GM19397 (cell line): ENCODE measurements around the gene DCP1A.
"Not testable (repeated sequence)": the region's sequence is repeated elsewhere in the genome, so short reads cannot be mapped to it uniquely, and the experiment has no call there.

ENCODE experiments used
- ATAC-seq: cut with Tn5 transposase; IDR thresholded peaks from one replicate; pipeline ENCODE4 v1.9.1; 2021; ENCODE audit warnings: mild to moderate bottlenecking, moderate library complexity; ENCODE audit not compliant: unreplicated experiment

The DCP1A gene

DNA sequence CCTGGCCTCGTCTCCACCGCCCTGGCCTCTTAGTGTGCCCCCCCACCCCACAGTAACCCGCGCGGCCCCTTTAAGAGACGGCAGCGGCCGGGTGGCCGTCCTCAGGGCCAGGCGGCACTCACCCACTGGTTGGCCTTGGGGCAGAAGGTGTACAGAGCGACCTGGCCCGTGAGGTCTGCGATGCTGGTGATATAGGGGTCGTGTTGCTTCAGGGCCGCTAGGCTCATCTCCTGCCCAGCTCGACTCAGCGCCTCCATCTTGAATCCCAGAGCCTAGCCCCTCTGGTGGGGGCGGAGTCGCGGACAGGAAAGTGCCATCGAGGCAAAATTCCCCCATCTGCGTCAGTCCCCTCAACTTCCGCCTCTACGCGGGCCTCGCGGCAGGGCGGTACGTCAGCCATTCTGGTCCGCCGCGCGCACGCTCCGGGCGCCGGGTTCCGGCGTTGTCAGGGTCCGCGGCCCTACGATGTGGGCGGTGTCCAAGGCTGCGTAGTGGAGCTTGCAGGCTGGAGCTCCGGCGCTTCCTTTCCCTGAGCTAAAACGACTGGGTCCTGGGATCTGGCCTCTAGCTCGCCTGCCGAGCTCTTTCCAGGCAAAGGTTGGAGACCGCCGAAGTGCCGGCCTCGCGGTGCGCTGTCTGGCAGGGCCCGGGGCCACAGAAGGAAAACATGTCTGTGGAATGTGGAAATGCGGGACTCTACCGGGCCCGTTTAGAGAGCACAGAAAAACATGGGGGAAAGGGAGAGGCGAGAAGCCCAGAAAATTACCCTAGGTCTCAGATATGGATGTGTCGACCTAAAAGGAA, at the start of gene DCP1A:
Gene DCP1A (minus strand): TSS at position 283 of the 804 bp plus-strand sequence. CDS start 26 bp downstream, at position 257.
- ATAC-seq, result peak; percentile 96

GRCh38 chr3:53384465-53385423, 37.4 kb upstream of the DCP1A start:
- peak; percentile 58 for ATAC-seq

DNA sequence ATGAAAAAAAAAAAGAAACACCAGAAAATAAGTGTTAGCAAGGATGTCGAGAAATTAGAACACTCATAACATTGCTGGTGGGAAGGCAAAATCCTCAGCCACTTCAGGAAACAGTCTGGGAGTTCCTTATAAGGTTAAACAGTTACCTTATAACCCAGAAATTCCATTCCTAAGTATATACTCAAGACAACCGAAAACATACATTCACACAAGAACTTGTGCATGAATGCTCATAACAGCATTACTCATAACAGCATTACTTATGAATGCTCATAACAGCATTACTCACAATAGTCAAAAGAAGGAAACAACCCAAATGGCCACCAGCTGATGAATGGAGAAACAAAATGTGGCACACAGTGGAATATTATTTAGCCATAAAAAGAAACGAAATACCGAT, 34.8 kb upstream of the DCP1A start:
- ATAC-seq, result no peak

DNA sequence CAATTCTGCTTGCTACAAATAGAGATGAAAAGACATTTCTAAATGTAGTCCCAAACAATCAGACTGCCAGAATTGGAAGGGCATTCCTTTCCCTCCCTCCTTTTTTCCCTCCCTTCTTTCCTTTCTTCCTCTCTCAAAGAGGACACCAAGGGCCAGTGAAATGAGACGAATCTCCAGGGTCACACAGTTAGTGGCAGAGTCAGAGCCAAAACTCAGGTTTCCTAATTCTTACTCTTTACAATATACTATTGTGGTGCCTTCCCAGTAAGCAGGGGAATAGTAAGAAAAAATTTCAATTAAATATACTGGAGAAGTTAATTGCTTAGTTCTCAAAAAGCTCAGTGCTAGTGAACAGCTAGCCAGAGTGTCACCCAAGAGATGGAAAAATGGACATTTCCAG, 33.0 kb upstream of the DCP1A start:
- no peak for ATAC-seq

GRCh38 chr3:53379898-53380297, 32.6 kb upstream of the DCP1A start:
- ATAC-seq, result no peak

- ATAC-seq, result no peak
Observed at GRCh38 chr3:53377794-53378193, 30.5 kb upstream of the DCP1A start.

GRCh38 chr3:53376679-53377078, 29.3 kb upstream of the DCP1A start:
- ATAC-seq, result no peak

DNA sequence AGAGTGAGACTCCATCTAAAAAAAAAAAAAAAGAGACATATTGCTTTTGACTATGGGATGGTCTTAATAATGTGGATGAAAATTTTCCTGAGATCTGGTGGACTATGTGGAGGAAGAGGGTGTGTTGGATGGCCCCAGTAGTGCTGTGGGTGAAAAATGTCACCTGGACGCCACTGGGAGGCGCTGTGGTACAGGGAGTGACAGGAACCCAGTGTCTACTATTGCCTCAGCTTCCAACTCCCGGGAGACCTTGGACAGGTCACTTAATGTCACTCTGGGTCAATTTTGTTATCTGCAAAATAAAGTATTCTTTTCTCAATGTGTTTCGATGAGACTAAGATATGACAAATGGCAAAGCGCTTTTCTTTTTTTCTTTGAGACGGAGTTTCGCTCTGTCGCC, 27.7 kb upstream of the DCP1A start:
- ATAC-seq, result peak; percentile 73

GRCh38 chr3:53370719-53371118, 23.4 kb upstream of the DCP1A start:
- ATAC-seq, result not testable (repeated sequence)

- no peak for ATAC-seq
Observed at GRCh38 chr3:53361852-53362251, 14.5 kb upstream of the DCP1A start.

DNA sequence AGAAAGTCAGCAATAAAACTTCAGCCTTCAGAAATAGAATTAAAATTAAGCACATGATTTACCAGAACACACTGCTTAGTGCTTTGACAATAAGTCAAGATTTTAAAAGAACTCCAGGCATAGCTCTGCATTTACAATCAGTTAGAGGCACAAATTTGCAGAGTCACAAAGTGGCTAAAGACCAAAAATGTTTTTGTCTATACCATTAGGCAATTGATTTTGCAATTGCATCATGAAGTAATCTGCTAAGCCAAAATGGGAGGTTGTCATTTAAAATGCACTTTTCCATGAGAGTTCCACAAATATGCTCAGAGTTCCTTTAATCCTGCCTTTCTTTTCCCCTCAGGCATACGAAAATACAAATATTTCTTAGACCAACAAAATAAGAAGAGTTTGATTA, 10.1 kb upstream of the DCP1A start:
- no peak for ATAC-seq

DNA sequence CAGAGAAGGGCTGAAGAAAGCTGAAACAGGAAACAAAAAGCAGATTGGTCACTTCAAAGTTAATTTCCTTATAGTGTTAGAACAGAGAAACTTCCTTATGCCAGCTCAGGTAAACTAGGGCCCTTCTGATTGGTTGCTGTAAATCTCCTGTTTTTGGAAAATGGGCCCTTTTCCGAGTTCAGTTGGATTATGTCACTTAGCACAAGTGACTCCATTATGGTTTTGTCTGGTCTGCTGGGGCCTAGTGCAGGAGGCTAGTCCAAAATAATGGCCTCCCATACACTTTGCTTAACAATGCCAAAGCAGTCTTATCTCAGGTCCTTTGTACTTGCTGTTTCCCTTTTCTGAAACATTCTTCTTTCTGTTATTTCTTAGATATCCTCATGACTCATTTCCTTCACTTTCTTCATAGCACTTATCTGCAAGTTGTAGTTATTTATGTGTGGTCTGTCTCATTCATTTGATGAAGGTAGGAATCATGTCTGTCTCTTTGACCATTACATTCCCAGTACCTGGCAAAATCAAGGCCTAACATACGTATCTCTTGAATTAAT, 7.7 kb upstream of the DCP1A start:
- ATAC-seq, result no peak

DNA sequence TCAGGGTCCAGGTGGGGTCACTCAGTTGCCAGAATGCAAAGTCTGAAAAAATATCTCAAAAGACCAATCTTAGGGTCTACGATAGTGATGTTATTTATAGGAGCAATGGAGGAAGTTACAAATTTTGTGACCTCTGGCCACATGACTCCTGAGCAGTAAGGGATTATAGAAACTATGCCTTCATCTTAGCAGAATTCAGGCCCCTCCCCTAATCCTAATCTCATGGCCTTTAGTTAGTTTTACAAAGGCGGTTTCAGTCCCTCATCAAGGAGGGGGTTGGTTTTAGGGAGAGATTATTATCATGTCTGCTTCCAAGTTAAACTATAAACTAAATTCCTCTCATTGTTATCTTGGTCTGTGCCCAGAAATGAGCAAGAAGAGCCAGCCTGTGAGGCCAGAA, 5.9 kb upstream of the DCP1A start:
- no peak for ATAC-seq

DNA sequence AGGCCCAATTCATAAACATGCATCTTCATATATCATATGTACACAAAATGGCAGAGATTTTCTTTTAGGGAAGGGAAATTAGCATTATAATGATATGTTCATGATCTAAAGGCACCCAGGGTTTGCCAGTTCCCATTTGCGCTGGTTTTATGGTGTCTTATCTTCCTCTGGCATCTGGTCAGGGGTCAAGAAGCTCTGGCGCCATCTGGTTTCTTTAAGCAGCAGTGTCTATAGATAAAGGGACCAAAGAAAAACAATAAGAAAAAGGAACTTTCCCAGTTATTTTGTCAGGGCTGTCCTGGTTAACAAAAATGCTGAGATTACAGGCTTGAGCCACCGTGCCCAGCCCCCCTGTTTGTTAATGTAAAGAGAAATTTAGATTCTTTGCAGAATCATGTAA, 3.3 kb upstream of the DCP1A start:
- ATAC-seq, result no peak

DNA sequence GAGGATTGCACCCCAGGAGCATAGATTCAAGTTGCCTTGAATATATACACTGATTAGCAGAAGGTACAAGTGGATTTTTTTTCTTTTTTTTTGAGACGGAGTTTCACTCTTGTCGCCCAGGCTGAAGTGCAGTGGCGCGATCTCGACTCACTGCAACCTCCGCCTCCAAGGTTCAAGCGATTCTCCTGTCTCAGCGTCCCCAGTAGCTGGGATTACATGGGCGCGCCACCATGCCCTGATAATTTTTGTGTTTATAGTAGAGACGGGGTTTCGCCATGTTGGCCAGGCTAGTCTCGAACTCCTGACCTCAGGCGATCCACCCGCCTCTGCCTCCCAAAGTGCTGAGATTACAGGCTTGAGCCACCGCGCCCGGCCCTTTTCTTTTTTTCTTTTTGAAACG, 775 bp upstream of the DCP1A start:
- ATAC-seq, result not testable (repeated sequence)

DNA sequence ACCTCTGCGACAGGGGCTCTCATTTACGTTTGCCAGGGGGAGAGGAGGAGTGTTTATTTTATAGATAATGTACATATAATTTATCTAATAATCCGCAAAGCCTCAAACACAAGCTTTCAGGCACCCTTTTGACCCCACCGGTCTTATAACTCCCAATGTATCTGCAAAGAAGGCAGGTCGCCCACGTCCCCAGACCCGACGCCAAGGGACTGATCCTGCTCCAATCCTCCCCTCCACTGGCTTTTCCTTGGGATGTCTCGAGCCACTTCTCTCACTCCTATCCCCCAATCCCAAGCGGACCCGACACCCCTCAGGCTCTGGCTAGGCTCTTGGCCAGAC, 452 bp downstream of the DCP1A start:
- no peak for ATAC-seq

- no peak for ATAC-seq
Observed at GRCh38 chr3:53346514-53346913, 829 bp downstream of the DCP1A start.

DNA sequence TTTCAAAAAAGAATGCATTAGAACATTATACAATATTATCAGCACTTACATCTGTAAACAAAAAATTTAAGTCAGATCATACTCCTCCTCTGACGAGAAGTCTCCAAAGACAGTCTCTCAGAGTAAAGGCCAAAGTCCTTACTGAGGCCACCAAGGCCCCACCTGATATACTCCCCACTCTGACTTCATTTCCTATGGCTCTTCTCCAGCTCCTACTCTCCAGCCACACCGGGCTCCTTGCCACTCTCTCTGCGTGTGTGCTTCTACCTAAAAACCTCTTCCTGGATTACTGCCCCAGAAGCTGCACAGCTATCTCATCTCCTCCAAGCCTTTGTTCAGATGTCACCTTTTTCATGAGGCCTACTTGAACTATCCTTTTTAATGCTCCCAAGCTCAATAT, 5.0 kb downstream of the DCP1A start:
- ATAC-seq, result no peak

DNA sequence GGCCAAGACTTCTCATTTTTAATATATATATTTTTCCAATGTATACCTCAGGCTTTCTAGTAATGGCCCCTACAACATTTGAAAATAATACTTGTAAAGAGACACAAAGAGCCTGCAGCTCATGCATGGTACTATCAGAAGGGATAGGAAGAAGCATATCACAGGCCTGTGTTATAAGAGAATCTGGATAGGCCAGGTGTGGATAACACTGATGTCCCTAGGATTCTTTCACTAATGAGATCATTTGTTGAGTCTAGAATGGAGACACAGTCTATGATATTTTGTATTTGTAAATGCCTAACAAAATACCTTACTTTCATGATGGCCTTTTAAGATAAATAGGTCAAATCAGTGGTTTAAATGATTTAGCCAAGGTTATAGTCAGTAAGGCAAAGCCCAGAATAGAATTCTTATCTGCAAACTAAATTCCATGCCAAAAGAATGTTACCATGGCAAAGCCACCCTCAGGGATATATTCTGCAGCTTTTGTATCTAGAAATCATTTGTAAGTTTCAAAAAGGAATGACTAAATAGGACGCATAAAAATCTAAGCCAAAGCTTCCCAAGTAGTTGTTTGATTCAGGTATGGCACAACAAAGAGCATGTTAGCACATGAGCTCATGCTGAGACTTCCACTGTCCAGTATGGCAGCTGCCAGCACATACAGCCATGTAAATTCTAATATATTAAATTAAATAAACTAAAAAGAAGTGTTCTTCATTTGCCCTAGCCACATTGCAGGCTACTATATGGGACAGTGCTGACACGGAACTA, 10.0 kb downstream of the DCP1A start:
- ATAC-seq, result no peak

DNA sequence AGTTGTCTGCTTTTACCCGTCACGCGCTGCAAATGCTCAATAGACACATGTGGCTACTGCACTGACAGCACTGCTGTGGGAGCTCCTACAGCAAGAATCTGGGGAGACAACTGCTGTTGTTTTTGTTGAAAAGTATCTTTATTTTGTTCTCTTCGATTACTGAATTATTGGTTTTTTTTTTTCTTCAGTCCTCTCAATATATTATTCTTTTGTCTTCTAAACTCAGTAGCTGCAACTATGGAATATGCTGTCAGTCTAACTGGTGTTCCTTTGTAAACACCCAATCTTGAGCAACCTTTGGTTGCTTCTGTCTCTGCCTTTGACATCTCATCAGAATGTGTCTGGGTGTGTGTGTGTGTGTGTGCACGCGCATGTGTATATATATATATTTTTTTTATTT, 12.6 kb downstream of the DCP1A start:
- ATAC-seq, result no peak

- ATAC-seq, result no peak
Observed at GRCh38 chr3:53331871-53332270, 15.5 kb downstream of the DCP1A start.
